Breast epithelium (tissue), 3 donors: ENCODE data around the gene ELOVL6.

Source experiments
- CTCF ChIP-seq, 3 donors: fragments of 450-650 bp; IDR thresholded peaks; one replicate each; pipeline ENCODE4 v1.5.1; 2016 to 2017; ENCODE audit warnings: antibody characterized with exemption in 3 of 3, mild to moderate bottlenecking in 3 of 3, moderate library complexity in 3 of 3
- POLR2A ChIP-seq: fragments of 450-650 bp; IDR thresholded peaks from one replicate; pipeline ENCODE4 v1.6.1; 2016; ENCODE audit warnings: antibody characterized with exemption, mild to moderate bottlenecking, moderate library complexity
- POLR2AphosphoS5 ChIP-seq, 3 donors: sonication (generic); formaldehyde crosslinking; IDR thresholded peaks; one replicate each; pipeline ENCODE4 v1.6.1; 2017; ENCODE audit warnings: antibody characterized with exemption in 3 of 3

- no peak for TF ChIP-seq CTCF (IDR thresholded peaks at IDR 0.05)
- no peak for TF ChIP-seq POLR2A
- no peak for TF ChIP-seq POLR2AphosphoS5 (IDR thresholded peaks at IDR 0.05)
These were observed 33.5 kb upstream of the ELOVL6 start for GRCh38 chr4:110231869-110232268.
